Upper lobe of left lung (tissue), 4 donors: ENCODE measurements around the gene ARID3A.

Experiments used
- CTCF ChIP-seq, 6 experiments: fragments of 450-650 bp in 4 of 6; fragments of 200-600 bp in 2 of 6; sonication (generic) in 2 of 6; IDR thresholded peaks; one replicate each; pipeline ENCODE4 v1.5.1; 2016 to 2019; ENCODE audit warnings: antibody characterized with exemption in 6 of 6
- EP300 ChIP-seq, 4 donors: sonication (generic); formaldehyde crosslinking; IDR thresholded peaks; one replicate each; pipeline ENCODE4 v1.5.1; 2017; ENCODE audit warnings: antibody characterized with exemption in 4 of 4, control low read depth in 2 of 4
- POLR2A ChIP-seq, 4 donors: fragments of 450-650 bp; IDR thresholded peaks; one replicate each; pipeline ENCODE4 v1.5.1; 2016 to 2017; ENCODE audit warnings: antibody characterized with exemption in 4 of 4, mild to moderate bottlenecking in 2 of 4
- POLR2AphosphoS5 ChIP-seq, 2 donors: sonication (generic); formaldehyde crosslinking; IDR thresholded peaks; one replicate each; pipeline ENCODE4 v1.5.1; 2017; ENCODE audit warnings: antibody characterized with exemption in 2 of 2

- TF ChIP-seq CTCF (IDR thresholded peaks at IDR 0.05), result no peak
- TF ChIP-seq EP300 (IDR thresholded peaks at IDR 0.05), result no peak
- TF ChIP-seq POLR2A (IDR thresholded peaks at IDR 0.05), result no peak
- no peak for TF ChIP-seq POLR2AphosphoS5 (IDR thresholded peaks at IDR 0.05)
These were observed 19.4 kb upstream of the ARID3A start for GRCh38 chr19:906480-906879.
